HG02938 (cell line): Measurements from ENCODE around the gene NFE2L3.

Source experiments
- ATAC-seq: cut with Tn5 transposase; IDR thresholded peaks from one replicate; pipeline ENCODE4 v1.9.1; 2021; ENCODE audit warnings: mild to moderate bottlenecking, moderate library complexity; ENCODE audit not compliant: unreplicated experiment

Gene NFE2L3

DNA sequence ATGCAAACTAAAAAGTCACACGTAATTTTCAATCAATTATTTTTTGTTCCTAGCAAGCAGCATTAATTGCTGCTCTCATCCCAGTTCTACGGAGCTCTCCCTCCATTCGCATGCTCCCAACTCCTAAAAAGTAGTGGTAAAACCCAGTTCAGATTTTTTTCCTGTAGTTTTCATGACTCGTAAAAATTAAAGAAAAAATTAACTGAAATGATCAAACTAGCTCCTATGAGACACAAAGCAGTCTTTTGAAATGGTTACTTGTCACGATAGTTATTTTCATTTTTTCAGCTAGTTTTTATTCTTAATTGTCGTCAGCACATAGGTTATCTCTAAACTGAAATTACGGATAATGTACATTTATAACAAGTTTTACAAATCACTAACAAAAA lies 46.8 kb downstream of the NFE2L3 start:
- no peak for ATAC-seq

DNA sequence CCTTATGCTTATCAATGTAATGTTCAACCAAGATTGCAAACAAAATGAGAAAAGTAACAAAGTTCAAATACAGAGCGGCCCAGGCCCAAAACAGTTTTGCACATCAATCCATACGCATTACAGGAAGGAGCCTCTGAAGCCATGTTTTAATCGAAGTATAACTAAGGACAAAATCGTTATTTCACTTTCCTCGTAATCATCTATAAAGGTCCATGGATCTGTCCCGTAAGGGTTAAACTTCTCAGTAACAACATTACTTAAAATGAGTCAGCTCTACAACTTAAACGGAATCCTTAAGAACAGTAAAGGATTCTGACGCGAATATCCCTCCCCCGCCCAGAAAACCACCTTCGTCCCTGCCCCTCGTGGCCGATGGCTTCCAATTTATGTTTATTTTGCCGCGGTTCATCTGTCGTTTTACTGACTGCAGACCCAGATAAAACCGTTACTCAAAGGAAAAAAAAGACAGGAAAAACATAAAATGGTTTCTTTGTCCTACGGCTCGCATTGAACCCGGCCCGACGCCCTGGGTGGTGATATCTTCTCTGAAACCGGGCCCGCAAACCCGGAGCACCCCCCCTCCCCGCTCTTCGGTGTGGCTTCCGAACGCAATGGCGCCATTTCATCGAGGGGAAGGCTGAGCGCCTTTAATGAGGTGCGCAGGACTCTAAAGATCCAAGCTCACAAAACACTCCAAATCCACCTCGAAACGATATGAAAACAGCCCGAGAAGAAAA lies 47.5 kb downstream of the NFE2L3 start:
- no peak for ATAC-seq

DNA sequence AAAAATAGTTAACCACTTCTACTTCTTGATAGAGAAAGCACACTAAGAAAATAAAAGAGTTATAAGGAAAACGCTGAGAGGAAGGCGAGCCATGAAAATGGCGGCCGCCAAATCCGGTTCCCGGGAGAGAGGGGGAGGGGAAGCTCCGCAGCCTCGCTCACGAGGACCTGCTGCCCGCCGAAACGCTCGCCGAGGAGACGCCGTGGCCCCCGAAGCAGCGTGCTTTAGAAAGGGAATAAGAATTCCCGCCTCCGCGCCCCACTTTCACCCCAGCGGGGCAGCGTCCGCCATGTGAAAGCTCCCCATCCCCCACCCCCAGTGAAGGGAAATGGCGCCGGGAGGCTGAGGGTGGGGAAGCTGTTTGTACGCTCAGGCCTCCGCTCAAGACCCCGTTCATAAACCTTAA lies 48.0 kb downstream of the NFE2L3 start:
- ATAC-seq, result peak; percentile 4

DNA sequence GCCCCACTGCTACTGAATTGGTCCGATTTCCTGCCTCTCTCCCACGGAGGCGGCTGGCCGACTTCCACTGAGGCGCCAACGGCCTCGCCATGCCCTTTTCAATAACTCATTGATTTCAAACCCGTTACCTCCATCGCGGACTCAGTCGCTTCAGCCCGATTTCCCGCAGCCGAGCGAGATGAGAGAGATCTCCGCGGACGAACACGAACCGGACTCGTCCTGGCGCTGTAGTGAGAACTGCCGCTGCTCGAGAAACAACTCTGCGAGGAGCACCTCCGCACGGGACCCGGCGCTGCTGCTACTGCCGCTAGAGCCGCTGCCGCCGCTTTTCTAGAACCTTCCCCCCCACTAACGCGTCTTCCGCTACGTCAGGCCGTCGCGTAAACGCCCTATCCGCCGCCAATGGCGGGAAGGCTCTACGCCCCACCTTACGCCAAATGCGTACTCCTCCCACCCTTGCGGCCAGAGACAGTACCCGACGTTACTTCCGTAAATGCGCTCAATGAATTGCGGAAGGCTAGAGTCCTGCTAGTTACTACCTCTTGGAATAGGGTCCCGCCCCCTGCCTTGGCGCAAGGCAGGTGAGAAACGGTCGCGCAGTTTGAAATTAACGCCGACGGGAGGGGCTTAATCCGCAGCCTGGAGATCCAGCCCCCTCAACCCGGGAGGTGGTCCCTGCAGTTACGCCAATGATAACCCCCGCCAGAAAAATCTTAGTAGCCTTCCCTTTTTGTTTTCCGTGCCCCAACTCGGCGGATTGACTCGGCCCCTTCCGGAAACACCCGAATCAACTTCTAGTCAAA lies 48.6 kb downstream of the NFE2L3 start, which contains the start of gene HNRNPA2B1:
Gene HNRNPA2B1, minus strand, starts transcription at position 303 of the 803 bp plus-strand sequence. Its CDS starts 169 bp downstream, at position 134.
- ATAC-seq, result peak; percentile 60

DNA sequence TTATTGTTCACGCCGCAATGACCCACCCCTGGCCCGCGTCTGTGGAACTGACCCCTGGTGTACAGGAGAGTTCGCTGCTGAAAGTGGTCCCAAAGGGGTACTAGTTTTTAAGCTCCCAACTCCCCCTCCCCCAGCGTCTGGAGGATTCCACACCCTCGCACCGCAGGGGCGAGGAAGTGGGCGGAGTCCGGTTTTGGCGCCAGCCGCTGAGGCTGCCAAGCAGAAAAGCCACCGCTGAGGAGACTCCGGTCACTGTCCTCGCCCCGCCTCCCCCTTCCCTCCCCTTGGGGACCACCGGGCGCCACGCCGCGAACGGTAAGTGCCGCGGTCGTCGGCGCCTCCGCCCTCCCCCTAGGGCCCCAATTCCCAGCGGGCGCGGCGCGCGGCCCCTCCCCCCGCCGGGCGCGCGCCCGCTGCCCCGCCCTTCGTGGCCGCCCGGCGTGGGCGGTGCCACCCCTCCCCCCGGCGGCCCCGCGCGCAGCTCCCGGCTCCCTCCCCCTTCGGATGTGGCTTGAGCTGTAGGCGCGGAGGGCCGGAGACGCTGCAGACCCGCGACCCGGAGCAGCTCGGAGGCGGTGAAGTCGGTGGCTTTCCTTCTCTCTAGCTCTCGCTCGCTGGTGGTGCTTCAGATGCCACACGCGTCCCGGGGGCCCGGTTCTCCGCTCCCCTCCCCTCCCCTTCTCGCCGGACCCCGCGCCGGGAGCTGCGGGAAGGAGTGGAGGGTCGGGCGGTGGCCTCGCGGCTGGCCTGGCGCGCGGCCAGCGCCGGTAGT lies 49.4 kb downstream of the NFE2L3 start, which contains the start of gene CBX3:
Gene CBX3, plus strand, starts transcription at position 499 of the 772 bp plus-strand sequence. CDS start 1,254 bp downstream, outside the sequence.
- ATAC-seq, result peak; percentile 33

DNA sequence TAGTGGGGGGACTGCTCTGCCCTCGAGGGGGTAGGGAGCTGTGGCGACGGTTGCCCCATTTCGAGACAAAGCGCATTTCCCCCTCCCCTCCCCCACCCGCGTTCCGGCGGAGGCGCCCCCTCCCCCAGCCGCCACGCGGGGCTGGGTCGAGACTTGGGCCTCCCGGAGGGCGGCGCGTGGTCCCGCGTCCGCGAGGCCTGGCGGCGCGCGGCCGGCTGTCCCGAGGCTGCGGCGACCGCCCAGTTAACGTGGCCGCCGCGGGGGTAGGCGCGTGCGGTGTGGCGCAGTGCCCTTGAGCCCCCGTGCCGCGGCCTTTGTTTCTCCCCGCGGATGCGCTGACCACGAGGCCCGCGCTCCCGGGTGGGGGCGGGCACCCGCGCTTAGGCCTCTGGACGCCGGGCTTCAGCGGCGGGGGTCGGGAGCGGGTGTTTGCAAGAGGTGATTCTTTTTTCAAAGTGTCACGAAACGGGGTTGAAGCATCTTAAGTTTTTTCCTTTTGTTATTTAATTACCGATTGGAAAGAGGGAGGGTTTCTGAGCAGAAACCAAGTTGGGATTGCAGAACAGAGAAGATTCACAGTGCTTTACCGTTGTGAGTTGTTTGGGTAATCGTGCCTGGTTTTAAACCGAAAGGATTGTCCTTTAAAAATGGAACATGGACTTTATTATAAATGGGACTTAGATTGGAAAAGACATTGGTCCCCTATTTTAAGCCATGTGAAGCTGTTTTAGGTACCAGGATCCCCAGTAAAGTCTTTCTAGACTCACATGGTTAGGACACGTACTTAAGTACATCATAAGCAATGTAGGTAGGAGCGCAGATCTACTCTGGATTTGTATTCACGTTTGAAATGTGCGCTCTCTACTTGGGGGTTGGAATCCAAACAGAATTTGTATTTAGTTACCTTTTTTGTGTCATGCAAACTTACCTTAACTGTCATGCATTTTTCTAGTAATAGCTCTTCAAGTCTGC lies 50.3 kb downstream of the NFE2L3 start:
- ATAC-seq, result peak; percentile 1

DNA sequence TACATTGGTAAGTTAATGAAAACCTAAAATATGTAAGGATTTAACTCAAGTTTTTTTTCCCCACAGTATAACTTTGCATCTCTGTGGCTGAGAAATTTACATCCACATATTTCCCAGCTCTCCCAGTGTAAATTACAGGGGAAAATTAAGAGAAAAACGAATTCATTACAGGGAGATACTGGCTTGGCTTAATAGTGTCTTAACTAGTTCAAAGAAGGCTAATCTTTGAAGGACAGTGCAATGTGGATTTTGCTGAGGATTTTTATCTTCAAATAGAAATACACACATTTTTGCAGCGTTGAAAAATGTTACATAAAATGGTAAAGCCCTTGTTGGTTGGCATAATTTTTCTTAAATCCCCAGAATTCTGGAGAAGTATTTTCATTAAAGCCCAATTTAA lies 51.0 kb downstream of the NFE2L3 start:
- no peak for ATAC-seq

DNA sequence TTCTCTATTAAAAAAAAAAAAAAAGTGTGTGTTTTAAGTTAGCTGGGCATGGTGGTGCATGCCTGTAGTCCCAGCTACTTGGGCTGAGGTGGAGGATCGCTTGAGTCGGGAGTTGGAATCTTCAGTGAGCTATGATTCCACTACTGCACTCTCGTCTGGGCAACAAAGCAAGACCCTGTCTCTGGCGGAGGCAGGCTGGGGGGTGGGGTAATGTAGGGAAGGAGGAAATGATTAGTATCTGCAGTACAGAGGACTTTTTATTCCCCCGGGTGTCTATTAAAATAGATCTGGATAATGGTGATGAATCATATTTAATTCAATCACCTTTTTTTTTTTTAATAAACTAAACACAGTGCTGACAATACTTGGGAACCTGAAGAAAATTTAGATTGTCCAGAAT lies 56.0 kb downstream of the NFE2L3 start:
- ATAC-seq, result no peak

DNA sequence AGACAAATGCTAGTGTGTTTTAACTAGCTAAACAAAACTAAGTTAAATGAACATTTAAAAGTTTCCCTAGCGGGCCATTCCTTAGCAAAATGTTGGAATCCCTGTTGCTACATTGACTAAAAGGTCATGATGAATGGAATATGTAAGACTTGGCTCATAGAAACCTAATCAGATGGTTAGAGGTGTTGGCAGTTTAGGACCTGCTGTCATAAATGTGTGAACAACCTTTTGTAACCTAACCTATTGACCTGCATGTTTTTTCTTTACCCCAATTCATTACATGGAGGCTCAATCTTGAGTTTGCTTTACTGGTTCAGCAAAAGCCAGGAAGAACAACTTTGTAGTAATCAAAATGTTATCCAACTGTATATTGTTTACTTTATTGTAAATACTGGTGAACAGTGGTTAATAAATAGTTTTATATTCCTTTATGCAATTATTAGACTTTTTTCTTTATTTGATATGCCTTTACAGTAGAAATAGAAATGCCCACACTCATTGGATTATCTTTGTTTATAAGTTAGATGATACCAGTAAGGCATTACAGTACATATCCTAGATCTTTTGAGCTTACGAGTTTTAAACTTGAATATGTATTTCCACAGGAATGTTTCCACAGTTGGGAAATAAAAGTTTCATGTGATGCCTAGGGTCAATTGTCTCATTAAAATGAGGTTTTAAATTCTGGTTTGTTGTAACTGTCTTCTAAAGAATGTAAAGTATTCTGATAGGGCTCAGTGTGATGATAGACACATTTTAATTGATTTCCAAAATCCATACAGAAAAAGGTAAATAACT lies 61.1 kb downstream of the NFE2L3 start:
- no peak for ATAC-seq

DNA sequence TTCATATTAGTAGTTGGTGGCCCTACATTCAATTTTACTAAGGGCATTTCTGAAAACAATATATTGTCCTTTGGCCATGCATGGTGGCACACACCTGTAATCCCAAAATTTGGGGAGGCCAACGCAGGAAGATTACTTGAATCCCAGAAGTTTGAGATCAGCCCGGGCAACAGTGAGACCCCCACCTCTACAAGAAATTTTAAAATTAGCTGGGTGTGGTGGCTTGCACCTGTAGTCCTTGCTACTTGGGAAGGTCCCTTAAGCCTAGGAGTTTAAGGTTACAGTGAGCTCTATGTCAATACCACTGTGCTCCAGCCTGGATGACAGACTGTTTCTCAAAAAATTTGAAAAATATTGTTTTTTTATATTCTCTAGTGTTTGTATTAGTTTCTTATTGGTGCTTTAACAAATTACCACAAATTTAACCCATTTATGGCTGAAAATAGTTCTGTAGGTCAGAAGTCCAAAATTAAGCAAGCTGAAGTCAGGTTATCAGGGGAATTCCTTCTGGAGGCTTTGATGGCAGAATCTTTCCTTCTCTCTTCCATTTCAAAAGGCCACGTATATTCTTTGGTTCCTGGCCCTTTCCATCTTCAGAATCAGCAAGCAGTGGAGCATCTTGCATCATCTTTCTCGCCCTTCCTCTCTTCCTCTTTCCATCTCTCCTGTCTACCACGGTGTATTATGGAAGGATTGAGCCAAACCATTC lies 62.0 kb downstream of the NFE2L3 start:
- no peak for ATAC-seq

DNA sequence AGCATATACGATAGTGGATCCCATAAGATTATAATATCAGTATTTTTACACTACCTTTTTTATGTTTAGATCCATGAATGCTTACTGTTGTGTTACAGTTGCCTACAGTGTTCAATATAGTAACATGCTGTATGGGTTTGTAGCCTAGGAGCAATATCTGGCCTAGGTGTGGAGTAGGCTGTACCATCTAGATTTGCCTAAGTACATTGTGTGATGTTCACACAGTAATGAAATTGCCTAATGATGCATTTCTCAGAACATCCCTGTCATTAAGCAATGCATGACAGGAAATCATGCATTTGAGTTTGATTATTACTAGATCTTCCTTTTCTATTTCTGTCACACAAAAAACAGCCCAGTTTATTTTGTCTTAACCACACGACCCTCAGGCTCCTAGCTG lies 64.1 kb downstream of the NFE2L3 start:
- ATAC-seq, result no peak

DNA sequence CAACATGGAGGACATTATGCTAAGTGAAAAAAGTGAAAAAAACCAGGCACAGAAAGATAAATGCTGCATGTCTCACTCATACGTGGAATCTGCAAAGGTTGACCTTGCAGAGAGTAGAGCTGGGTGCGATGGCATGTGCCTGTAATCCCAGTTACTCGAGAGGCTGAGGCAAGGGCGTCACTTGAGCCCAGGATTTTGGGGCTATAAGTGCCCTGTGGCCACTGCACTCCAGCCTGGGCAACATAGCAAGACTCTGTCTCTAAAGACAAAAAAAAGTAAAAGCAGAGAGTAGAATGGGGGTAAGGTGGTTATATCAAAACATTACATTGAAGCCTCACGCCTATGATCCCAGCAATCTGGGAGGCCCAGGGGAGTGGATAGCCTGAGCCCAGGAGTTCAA lies 72.4 kb downstream of the NFE2L3 start:
- ATAC-seq, result no peak

DNA sequence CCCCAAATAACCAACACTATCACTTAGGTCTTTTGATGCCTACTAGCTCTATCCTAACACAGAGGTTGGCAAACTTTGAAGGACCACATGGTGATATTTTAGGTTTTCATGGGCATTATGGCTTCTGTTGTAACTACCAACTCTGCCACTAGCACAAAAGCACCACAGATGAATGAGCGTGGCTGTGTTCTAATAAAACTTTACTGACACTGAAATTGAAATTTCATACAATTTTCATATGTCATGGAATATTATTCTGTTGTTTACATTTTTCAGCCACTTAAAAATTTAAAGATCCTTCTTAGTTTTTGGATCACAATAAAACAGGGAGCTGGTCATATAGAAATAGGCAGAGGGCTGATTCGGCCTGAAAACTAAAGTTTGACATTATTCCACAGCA lies 76.0 kb downstream of the NFE2L3 start:
- no peak for ATAC-seq

DNA sequence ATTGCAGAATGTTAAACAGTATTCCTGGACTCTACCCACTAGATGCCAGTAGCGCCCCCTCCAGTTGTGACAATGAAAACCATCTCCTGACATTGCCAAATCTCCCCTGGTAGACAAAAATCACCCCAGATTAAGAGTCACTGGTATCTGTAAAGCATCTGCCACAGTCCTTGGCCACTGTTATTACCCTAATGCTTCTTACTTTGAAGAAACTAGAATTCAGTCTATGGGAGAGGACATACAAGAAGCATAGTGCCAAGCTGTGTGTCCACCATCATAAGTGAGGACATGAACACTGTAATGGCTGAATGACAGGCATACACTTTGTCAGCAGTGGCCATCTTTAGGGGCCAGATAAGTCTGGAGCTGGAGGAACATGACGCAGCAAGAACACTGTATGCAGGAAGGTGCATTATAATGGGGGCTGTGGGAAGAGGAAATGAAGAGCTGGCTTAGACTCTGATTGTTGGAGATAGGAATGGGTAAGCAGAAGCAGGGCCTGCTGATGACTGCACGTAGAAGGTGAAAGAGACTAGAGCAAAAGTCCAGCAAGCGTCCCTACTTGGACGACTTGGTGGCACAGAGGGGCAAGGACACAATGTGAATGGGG lies 82.0 kb downstream of the NFE2L3 start:
- ATAC-seq, result no peak
